Endothelial cell of umbilical vein (primary cell): ENCODE results near the gene SEMA3G. TPM values are rescaled to one million over a fixed set of nuclear protein-coding genes. Genes with fewer than 3 reads are reported as not detected.

Source experiments
- BruUV-seq: library from RNA; stranded (reverse); fragments of 400-500 nt; replicated peaks from 2 replicates; lab custom pipeline; 2021; lab: Mats Ljungman, UMichigan
- CTCF ChIA-PET: fragments of 300-600, 350-600 bp; sonication (Branson Sonifier 250); formaldehyde crosslinking; loops from one replicate; lab custom pipeline; 2021; ENCODE audit warnings: antibody characterized with exemption, inconsistent platforms; lab: Charles Lee
- POLR2A ChIA-PET: fragments of 300-600, 350-600 bp; sonication (Branson Sonifier 250); formaldehyde crosslinking; loops from one replicate; lab custom pipeline; 2021; ENCODE audit warnings: antibody characterized with exemption, inconsistent platforms; lab: Charles Lee
- DNase-seq: peaks from one replicate; pipeline ENCODE4 v3.0.0-alpha.2; 2011; ENCODE audit warnings: low read depth, low spot score
- FAIRE-seq: peaks from 2 replicates; lab custom pipeline; 2011; peaks lifted over from hg19 to GRCh38; lab: Jason Lieb, UNC
- H2AFZ ChIP-seq: 2 replicates; pipeline ENCODE4 v1.6.0; 2012; ENCODE audit warnings: low read depth, low read length, control low read depth, inconsistent platforms
- H3K27ac ChIP-seq: 2 replicates; pipeline ENCODE4 v1.5.1; 2011; ENCODE audit warnings: low read depth, mild to moderate bottlenecking, control low read depth, low read length, moderate library complexity; ENCODE audit not compliant: insufficient read depth
- H3K27me3 ChIP-seq, 2 experiments: 2 replicates each; pipeline versions ENCODE4 v1.6.0 to v1.6.1; 2011; ENCODE audit warnings: low read length in 2 of 2, mixed read lengths in 1 of 2; ENCODE audit not compliant: control insufficient read depth in 2 of 2, insufficient read depth in 2 of 2
- H3K36me3 ChIP-seq, 2 experiments: 2 replicates in 1 of 2; 3 replicates in 1 of 2; pipeline ENCODE4 v1.5.1; 2011; ENCODE audit warnings: low read length in 2 of 2, mild to moderate bottlenecking in 1 of 2, moderate library complexity in 1 of 2; ENCODE audit not compliant: control insufficient read depth in 2 of 2, insufficient read depth in 2 of 2; ENCODE audit errors: extremely low read depth in 1 of 2
- H3K4me1 ChIP-seq: 3 replicates; pipeline ENCODE4 v1.5.1; 2011; ENCODE audit warnings: mild to moderate bottlenecking, low read length; ENCODE audit not compliant: control insufficient read depth, insufficient read depth; ENCODE audit errors: extremely low read depth
- H3K4me2 ChIP-seq: 2 replicates; pipeline ENCODE4 v1.6.1; 2011; ENCODE audit warnings: low read length, control low read depth, mixed read lengths; ENCODE audit not compliant: insufficient read depth
- H3K4me3 ChIP-seq, 3 experiments: fragments of 200-600 bp in 1 of 3; sonication (generic), shearing (Covaris generic) in 1 of 3; replicated peaks in 1 of 3; 2 replicates each; pipeline ENCODE4 v1.5.1; 2011 to 2016; ENCODE audit warnings: control low read depth in 3 of 3, low read length in 3 of 3, mild to moderate bottlenecking in 2 of 3, inconsistent platforms in 1 of 3, low read depth in 1 of 3, moderate library complexity in 1 of 3; ENCODE audit not compliant: insufficient read depth in 1 of 3
- H3K79me2 ChIP-seq: 2 replicates; pipeline ENCODE4 v1.6.0; 2012; ENCODE audit warnings: low read length, inconsistent platforms; ENCODE audit not compliant: control insufficient read depth, insufficient read depth
- H3K9ac ChIP-seq: replicated peaks from 2 replicates; pipeline ENCODE3; 2011; ENCODE audit warnings: low read length, control low read depth; ENCODE audit not compliant: insufficient read depth; ENCODE audit errors: extremely low read depth
- H3K9me1 ChIP-seq: replicated peaks from 3 replicates; pipeline ENCODE4 v1.6.0; 2011; ENCODE audit warnings: mild to moderate bottlenecking, low read length; ENCODE audit not compliant: control insufficient read depth, insufficient read depth; ENCODE audit errors: extremely low read depth
- H3K9me3 ChIP-seq: replicated peaks from 2 replicates; pipeline ENCODE4 v1.5.1; 2012; ENCODE audit warnings: low read length, inconsistent platforms; ENCODE audit not compliant: control insufficient read depth, insufficient read depth
- H4K20me1 ChIP-seq: replicated peaks from 2 replicates; pipeline ENCODE3; 2011; ENCODE audit warnings: mild to moderate bottlenecking, low read length; ENCODE audit not compliant: control insufficient read depth, insufficient read depth; ENCODE audit errors: extremely low read depth
- CTCF ChIP-seq, 2 donors: IDR thresholded peaks; 1 replicate in 1 of 2; 2 replicates in 1 of 2; pipeline ENCODE4 v1.5.1; 2011; ENCODE audit warnings: low read length in 2 of 2, mild to moderate bottlenecking in 2 of 2, moderate library complexity in 2 of 2, control low read depth in 1 of 2, inconsistent platforms in 1 of 2, low read depth in 1 of 2; ENCODE audit not compliant: insufficient read depth in 1 of 2; ENCODE audit errors: extremely low read depth in 1 of 2
- EZH2 ChIP-seq: IDR thresholded peaks from 2 replicates; pipeline ENCODE4 v1.6.1; 2012; ENCODE audit warnings: borderline replicate concordance, low read depth, mild to moderate bottlenecking, moderate library complexity, low read length, inconsistent platforms; ENCODE audit not compliant: severe bottlenecking
- FOS ChIP-seq: IDR thresholded peaks from 2 replicates; pipeline ENCODE4 v1.6.1; 2011; ENCODE audit warnings: mild to moderate bottlenecking, low read length, moderate library complexity, borderline replicate concordance; ENCODE audit not compliant: insufficient read depth
- GATA2 ChIP-seq: IDR thresholded peaks from 2 replicates; pipeline ENCODE4 v1.7.0; 2011; ENCODE audit warnings: low read depth, mild to moderate bottlenecking, moderate library complexity, mixed read lengths, low read length; ENCODE audit not compliant: insufficient read length, insufficient read depth
- JUN ChIP-seq: IDR thresholded peaks from 2 replicates; pipeline ENCODE4 v1.6.1; 2011; ENCODE audit warnings: borderline replicate concordance, low read depth; ENCODE audit not compliant: insufficient read length, insufficient read depth
- MAX ChIP-seq: IDR thresholded peaks from 2 replicates; pipeline ENCODE4 v1.6.1; 2011; ENCODE audit not compliant: insufficient read depth, insufficient read length
- MYC ChIP-seq: IDR thresholded peaks from one replicate; pipeline ENCODE4 v1.6.1; 2011; ENCODE audit warnings: mild to moderate bottlenecking, low read depth, low read length
- POLR2A ChIP-seq: IDR thresholded peaks from 2 replicates; pipeline ENCODE4 v1.6.1; 2012; ENCODE audit warnings: low read depth, mild to moderate bottlenecking, control low read depth, low read length
- POLR2AphosphoS5 ChIP-seq: IDR thresholded peaks from 2 replicates; pipeline ENCODE4 v1.6.1; 2012; ENCODE audit warnings: low read depth, mild to moderate bottlenecking, control low read depth, low read length, moderate library complexity; ENCODE audit not compliant: insufficient read depth
- dilution Hi-C: fragments of 300-500 bp; cut with MboI; formaldehyde crosslinking; loops from one replicate; pipeline ENCODE4 v1.15.0; 2019; ENCODE audit warnings: low sequenced_read_pairs; ENCODE audit not compliant: extremely low pct_ligation_motif_present
- intact Hi-C: fragments of 100-400 bp; cut with micrococcal nuclease; formaldehyde crosslinking; loops from one replicate; pipeline ENCODE4 v1.10.0; 2022
- polyA plus RNA-seq, 4 experiments: library from polyadenylated mRNA; depleted of rRNA in 3 of 4; stranded (reverse) in 3 of 4; unstranded in 1 of 4; fragments of >200 nt; gene quantifications; 2 replicates each; pipeline versions ENCODE4 v1.2.1 to v1.2.3, GENCODE V29; 2011 to 2012; ENCODE audit warnings: missing spikeins in 1 of 4
- total RNA-seq: library from RNA; stranded (reverse); gene quantifications from 2 replicates; pipeline ENCODE4 v1.2.3, GENCODE V29; 2021

The SEMA3G gene
- total and polyA plus RNA-seq, 2 donors (not counting 3 experiments of a cell fraction or from before 2014, with no cell fraction given), result 22.6 to 27.9 TPM

GRCh38 chr3:52384019-52384761, 60.7 kb downstream of the SEMA3G start:
- Histone ChIP-seq H3K27me3 (no peaks in the 10 kb centered on the region), H3K9me3 (no peaks in the 10 kb centered on the region), H3K4me1 (no peaks in the 10 kb centered on the region), H3K9ac (no peak overlapping the region), H3K9me1 (no peaks in the 10 kb centered on the region), H3K79me2 (no peaks in the 10 kb centered on the region), H3K4me2 (no peak overlapping the region), H3K4me3 (no peak overlapping the region), H4K20me1 (no peaks in the 10 kb centered on the region), H2AFZ (no peak overlapping the region), H3K27ac (no peak overlapping the region), H3K36me3 (no peaks in the 10 kb centered on the region)
- ChIA-PET POLR2A (no interaction called here), CTCF (interaction anchor here (0.9 to 3.5 kb wide), 7 partner anchors 11 to 165 kb away, joined by 3 to 17 read pairs (median 4); no protein-coding TSS in a partner anchor)
- dilution Hi-C loops, result no loop called here
- intact Hi-C loops, result no loop called here
- BruUV-seq, result no TSS peak
- FAIRE-seq (no peak), DNase-seq (no peak)
- TF ChIP-seq POLR2A, result no peak
- TF ChIP-seq CTCF (IDR thresholded peaks at IDR 0.05; ENCODE audit: extremely low read depth in 1 of 2, insufficient read depth in 1 of 2, low read depth in 1 of 2, low read length in 2 of 2), result no peak
- no peak for TF ChIP-seq FOS
- TF ChIP-seq GATA2, result no peak
- TF ChIP-seq JUN, result no peak
- TF ChIP-seq EZH2, result no peak
- TF ChIP-seq MYC, result no peak
- TF ChIP-seq MAX, result no peak
- no peak for TF ChIP-seq POLR2AphosphoS5
